Right renal cortex interstitium (tissue), 3 donors: ENCODE data around the gene TAS2R42. TPM values are rescaled to one million over a fixed set of nuclear protein-coding genes. Genes with fewer than 3 reads are reported as not detected.
A peak's percentile ranks its signal among the peaks of the same experiment; 100 is the strongest.

Experiments used
- DNase-seq, 3 donors: peaks; one replicate each; pipeline ENCODE4 v3.0.0-alpha.2; 2013; ENCODE audit warnings: low read depth in 3 of 3, low spot score in 2 of 3
- polyA plus RNA-seq, 3 donors: library from polyadenylated mRNA; unstranded; fragments of 120-200 nt; gene quantifications; one replicate each; pipeline ENCODE4 v1.2.1, GENCODE V29; 2013; ENCODE audit not compliant: insufficient read length in 3 of 3

TAS2R42 gene
- polyA plus RNA-seq = not detected

- no peak for DNase-seq
Observed at GRCh38 chr12:11186837-11187236, at the start of gene TAS2R42. TSS of gene TAS2R42 (minus strand) at chr12:11186937. CDS start at chr12:11186937, 0 bp downstream.

DNA sequence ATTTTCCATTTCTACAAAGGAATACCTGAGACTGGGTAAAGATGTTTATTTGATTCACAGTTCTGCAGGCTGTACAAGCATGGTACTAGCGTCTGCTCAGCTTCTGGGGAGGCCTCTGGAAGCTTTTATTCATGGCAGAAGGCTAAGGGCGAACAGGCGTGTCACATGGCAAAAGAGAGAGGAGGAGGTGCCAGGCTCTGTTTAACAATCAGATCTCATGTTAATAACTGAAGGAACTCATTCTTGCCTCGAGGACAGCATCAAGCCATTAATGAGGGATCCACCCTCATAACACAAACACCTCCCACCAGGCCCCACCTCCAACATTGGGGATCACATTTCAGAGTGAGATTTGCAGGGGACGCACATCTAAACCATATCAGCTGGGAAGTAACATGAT, 46.8 kb upstream of the TAS2R42 start:
- no peak for DNase-seq

DNA sequence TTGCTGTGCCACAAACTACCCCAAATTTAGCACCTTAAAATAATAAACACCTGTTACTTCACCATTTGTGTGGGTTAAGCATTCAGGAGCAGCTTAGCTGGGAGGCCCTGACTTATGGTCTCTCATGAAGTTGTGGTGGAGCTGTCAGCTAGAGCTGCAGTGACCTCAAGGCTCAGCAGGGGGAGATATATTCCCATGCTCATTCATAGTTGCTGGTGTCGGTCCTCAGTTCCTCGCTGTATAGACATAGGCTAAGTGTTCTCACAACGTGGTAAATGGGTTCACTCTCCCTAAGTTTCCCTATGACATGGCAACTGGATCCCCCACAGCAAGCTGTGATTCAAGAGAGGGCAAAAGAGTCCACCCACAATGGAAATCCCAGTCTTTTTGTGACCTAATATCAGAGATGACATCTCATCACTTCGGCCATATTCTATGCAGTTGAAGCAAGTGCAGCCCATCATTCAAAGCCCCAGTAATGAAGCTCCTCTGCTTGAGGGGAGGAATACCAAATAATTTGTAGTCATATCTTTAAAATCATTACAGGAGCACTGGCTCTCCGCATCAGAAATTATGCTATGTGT, 41.7 kb upstream of the TAS2R42 start:
- DNase-seq = peak; percentile 5 to 20 (median 8)

- DNase-seq = no peak
Observed at GRCh38 chr12:11227373-11227772, 40.6 kb upstream of the TAS2R42 start.

DNA sequence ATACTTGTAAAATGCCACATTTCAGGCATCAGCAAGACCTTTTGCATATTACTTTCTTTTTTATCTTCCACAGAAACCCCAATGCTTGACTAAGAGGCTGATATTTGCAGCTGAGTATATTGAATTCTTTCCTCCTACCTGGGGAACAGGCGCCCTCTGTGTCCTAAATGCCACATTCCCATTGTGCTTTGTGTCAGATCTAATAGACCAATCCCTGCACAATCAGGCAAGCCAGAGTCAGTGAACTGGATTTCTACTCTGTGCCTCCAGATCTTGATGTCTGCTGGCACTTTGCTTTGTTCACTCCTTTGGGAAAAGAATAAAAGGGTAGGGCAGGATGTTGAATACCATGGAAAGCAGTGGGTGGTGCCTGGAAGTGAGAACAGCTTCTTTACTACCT, 22.4 kb upstream of the TAS2R42 start:
- no peak for DNase-seq

- no peak for DNase-seq
Observed at GRCh38 chr12:11204173-11204572, 17.4 kb upstream of the TAS2R42 start.

- no peak for DNase-seq
Observed at GRCh38 chr12:11202811-11203210, 16.1 kb upstream of the TAS2R42 start.

GRCh38 chr12:11183011-11183410, 3.7 kb downstream of the TAS2R42 start:
- no peak for DNase-seq

- DNase-seq = no peak
Observed at GRCh38 chr12:11182529-11182928, 4.2 kb downstream of the TAS2R42 start.

DNA sequence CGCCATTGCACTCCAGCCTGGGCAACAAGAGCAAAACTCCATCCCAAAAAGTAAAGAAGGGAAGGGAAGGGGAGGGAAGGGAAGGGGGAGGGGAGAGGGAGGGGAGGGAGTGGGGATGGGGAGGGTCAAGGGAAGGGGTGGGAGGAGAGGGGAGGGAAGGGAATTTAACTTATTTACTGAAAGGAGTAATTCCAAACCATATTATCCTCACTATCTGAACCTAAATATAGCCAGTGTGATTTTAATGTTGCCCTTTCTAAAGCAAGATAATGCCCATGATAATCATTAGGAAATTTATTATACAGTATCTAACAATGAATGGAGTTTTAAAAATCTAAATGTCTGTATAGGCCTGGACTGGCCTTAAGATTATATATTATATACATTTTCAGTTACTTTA, 8.5 kb downstream of the TAS2R42 start:
- DNase-seq = no peak

- DNase-seq = no peak
Observed at GRCh38 chr12:11174022-11174421, 12.7 kb downstream of the TAS2R42 start.

DNA sequence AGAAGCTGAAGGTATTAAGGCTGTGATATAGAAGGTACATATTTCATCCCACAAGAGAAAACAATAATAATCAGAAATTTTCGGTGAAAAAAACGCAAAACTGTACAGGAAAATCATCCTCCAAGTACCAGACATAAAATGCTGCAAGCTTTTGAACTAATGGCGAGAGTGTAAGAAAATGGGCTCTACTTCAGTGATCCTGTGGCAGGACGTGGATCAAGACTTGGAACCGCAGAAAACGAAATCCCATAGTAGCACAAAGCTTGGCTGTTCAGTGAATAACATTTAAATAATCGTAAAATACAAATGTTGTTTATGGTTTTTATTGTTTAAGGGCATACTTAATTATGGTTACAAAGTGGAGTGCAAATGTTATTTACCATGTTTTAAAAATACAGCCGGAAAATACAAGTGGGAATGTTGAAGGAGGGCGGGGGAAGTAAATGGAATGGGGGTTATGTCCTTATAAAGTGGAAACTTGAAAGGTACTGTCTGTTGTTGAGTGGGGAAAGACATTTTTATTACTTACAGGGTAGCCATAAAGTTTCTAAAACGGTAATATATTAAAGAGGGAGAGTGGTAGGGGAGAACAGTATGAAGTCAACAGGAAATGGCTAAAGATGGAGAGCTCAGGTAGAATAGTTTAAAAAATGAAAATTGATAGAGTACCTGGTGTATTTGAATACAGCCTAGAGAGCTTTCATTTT, 14.6 kb downstream of the TAS2R42 start:
- DNase-seq = peak; percentile 27 to 77 (median 29)

GRCh38 chr12:11171145-11171968, 15.4 kb downstream of the TAS2R42 start, which contains the start of gene SMIM10L1:
TSS of gene SMIM10L1 (plus strand) at chr12:11171194. CDS start at chr12:11171357, 163 bp downstream.
- peak; percentile 78 to 87 (median 80) for DNase-seq

GRCh38 chr12:11170810-11171144, 16.0 kb downstream of the TAS2R42 start:
- DNase-seq = no peak

GRCh38 chr12:11166300-11166699, 20.4 kb downstream of the TAS2R42 start:
- DNase-seq = no peak

- DNase-seq = no peak
Observed at GRCh38 chr12:11164384-11164783, 22.4 kb downstream of the TAS2R42 start.

- DNase-seq = no peak
Observed at GRCh38 chr12:11162502-11162901, 24.2 kb downstream of the TAS2R42 start.

GRCh38 chr12:11158885-11159444, 27.8 kb downstream of the TAS2R42 start:
- DNase-seq = no peak

DNA sequence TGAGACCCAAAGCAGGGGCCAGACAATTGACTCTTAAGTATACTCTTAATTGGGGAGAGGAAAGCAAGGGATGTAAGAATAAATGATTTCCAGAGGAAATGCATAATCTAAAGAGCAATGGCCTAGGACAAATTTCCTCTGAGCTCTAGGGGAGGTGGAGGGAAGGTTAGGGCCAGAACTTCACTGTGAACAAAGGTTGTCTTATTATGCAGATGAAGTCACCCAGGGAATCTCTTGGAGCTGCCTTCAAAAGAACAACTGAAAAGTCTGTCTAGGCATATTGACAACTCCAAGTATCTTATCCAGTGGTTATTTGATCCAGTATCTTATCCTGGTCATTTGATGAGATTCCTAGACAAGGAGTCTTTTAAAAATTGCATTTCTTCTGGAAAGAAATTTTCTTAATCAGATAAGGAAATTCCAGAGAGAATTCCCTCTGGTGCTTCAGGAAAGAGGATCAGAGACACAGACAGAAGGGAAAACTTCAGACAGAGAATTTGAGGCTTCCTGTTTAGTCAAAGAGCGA, 32.3 kb downstream of the TAS2R42 start:
- DNase-seq = no peak

DNA sequence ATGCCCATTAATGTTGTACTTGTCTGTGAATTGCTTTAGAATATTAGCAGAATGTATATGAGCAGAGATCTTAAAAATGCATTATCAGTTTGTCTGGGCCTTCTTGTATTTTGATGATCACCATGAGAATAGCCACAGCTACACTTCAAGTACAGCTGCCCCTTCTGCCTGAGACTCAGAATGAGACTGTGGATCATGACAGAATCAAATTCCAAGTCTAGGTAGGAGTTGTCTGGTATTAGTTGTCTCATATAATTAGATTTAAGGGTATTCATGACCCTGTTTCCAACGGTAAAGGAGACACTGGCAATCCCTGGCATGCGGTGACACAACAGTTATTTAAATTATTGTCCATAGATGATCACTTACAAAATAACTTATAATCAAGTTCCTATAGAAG, 34.0 kb downstream of the TAS2R42 start:
- no peak for DNase-seq

GRCh38 chr12:11150832-11151231, 35.9 kb downstream of the TAS2R42 start:
- DNase-seq = no peak
